ENCODE measurements around the gene AFTPH. TPM values are rescaled to one million over a fixed set of nuclear protein-coding genes. Genes with fewer than 3 reads are reported as not detected.

The AFTPH gene
- total and polyA plus RNA-seq, 9 of the 15 experiments (the other 6 are each of a cell fraction or from before 2014, with no cell fraction given) = 8.0 to 26.2 (median 13.8) TPM

DNA sequence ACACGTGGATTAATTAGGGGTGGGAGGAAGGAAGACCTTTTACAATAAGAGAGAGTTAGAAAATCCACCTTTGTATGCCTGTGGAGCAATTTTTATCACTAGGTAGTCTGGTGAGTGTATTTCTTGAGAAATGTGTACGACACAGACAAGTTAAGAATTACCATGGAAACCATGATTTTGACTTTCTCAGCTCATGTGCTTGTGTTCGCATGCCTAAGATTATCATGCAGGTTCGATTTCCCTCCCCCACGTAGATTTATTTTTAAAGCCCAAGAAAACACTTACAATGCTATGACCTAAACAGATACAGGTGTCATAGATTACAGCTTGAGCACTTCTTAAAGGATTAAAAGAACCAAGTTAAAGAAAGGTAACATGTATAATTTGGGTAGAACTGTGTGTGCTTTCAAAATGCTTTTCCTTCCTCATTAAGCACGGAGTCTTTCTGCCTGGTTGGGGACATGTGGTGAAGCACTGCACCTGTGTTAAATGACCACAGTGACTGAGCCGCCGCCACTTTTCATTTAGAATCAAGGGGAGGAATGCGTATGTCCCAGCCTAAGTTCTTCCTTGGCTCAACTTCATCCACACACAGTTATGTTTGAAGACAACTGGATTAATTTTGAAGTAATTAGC, 113.0 kb downstream of the AFTPH start:
- ATAC-seq (no peak), DNase-seq (ENCODE audit: extremely low read depth in 1 of 4, low spot score in 3 of 4) (no peak), FAIRE-seq (no peak)
- H3K9me1 ChIP-seq (ENCODE audit: control insufficient read depth, insufficient read depth, low read length) = no peaks in the 10 kb centered on the region
- no TSS peak for BruUV-seq (replicated peaks)
- no peaks in the 10 kb centered on the region for H3K9me3 ChIP-seq (replicated peaks; ENCODE audit: control insufficient read depth, insufficient read depth, low read depth, low read length)
- POLR2A ChIA-PET = interaction anchor here (0.6 to 2.5 kb wide), 5 partner anchors 11 to 692 kb away, joined by 3 to 10 read pairs (median 4); partner anchors contain the start of gene SERTAD2
- peaks cover 22 to 51% of the 10 kb centered on the region in 2 experiments for H3K4me1 ChIP-seq (replicated peaks in 1 of 2; ENCODE audit: control insufficient read depth in 2 of 2, insufficient read depth in 2 of 2, low read length in 2 of 2)
- H4K20me1 ChIP-seq (replicated peaks; ENCODE audit: control insufficient read depth, insufficient read depth, low read length) = 0 out of 2 replicates have a peak, but pooled peaks cover 7% of the 10 kb centered on the region
- H2AFZ ChIP-seq (ENCODE audit: low read depth, low read length) = no peak overlapping the region
- CTCF ChIA-PET (ENCODE audit: low intra/inter-chr PET ratio) = no interaction called here
- H3K36me3 ChIP-seq (ENCODE audit: control insufficient read depth, insufficient read depth, low read length) = peaks cover 67% of the 10 kb centered on the region
- in situ Hi-C loops (cut with MboI) (no loop called here), intact Hi-C loops (cut with micrococcal nuclease) (no loop called here)
- no peak overlapping the region for H3K4me3 ChIP-seq
- TF ChIP-seq ZNF133 (CRISPR knock-in tag; IDR thresholded peaks at IDR 0.05) (no peak), RFX1 (IDR thresholded peaks at IDR 0.05) (peak; percentile 21; the same call in 1 of the 2 replicates), ZNF263 (CRISPR knock-in tag; IDR thresholded peaks at IDR 0.05; ENCODE audit: borderline replicate concordance) (no peak), ZNF583 (CRISPR knock-in tag; IDR thresholded peaks at IDR 0.05) (no peak)
- TF ChIP-seq, protein P1, sequence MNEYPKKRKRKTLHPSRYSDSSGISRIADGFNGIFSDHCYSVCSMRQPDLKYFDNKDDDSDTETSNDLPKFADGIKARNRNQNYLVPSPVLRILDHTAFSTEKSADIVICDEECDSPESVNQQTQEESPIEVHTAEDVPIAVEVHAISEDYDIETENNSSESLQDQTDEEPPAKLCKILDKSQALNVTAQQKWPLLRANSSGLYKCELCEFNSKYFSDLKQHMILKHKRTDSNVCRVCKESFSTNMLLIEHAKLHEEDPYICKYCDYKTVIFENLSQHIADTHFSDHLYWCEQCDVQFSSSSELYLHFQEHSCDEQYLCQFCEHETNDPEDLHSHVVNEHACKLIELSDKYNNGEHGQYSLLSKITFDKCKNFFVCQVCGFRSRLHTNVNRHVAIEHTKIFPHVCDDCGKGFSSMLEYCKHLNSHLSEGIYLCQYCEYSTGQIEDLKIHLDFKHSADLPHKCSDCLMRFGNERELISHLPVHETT (CRISPR knock-in tag; conservative IDR thresholded peaks at IDR 0.05 in 1 of 2, IDR thresholded peaks at IDR 0.05 in 1 of 2) = no peak
- no peaks in the 10 kb centered on the region for H3K27me3 ChIP-seq (ENCODE audit: control insufficient read depth in 2 of 2, insufficient read depth in 2 of 2, low read length in 2 of 2)
- WGBS (ENCODE audit: insufficient coverage, low coverage, missing lambda C conversion rate) = 76% methylated on average over 9 of the region's 9 CpGs
- no peak overlapping the region for H3K4me2 ChIP-seq (ENCODE audit: insufficient read depth, low read length)
- H3K9ac ChIP-seq (ENCODE audit: insufficient read depth in 1 of 2, low read depth in 2 of 2, low read length in 2 of 2) = no peak overlapping the region
- no peak overlapping the region for H3K27ac ChIP-seq (ENCODE audit: extremely low read depth, low read depth, low read length)
- peaks cover 90% of the 10 kb centered on the region for H3K79me2 ChIP-seq (ENCODE audit: control insufficient read depth, insufficient read depth, low read length)

Measured in K562 (cell line).